HL-60 (cell line): ENCODE results near the gene YLPM1.
A peak's percentile ranks its signal among the peaks of the same experiment; 100 is the strongest.

Experiments
- DNase-seq, 2 experiments: peaks; one replicate each; pipeline ENCODE4 v3.0.0-alpha.2; 2010 to 2020; ENCODE audit warnings: low read depth in 1 of 2, low spot score in 1 of 2
- H3K27ac ChIP-seq: fragments of 250-450 bp; sonication (Bioruptor Pico); replicated peaks from 2 replicates; pipeline ENCODE4 v1.5.1; 2020; ENCODE audit warnings: mild to moderate bottlenecking, moderate library complexity
- H3K27me3 ChIP-seq: fragments of 250-450 bp; sonication (Bioruptor Pico); 2 replicates; pipeline ENCODE4 v1.5.1; 2021; ENCODE audit warnings: mild to moderate bottlenecking, moderate library complexity; ENCODE audit not compliant: insufficient read depth, poor library complexity, severe bottlenecking
- H3K4me3 ChIP-seq: replicated peaks from 2 replicates; pipeline ENCODE4 v1.5.1; 2011; ENCODE audit warnings: mild to moderate bottlenecking, control low read depth, low read length; ENCODE audit not compliant: insufficient read depth
- CTCF ChIP-seq: IDR thresholded peaks from one replicate; pipeline ENCODE4 v1.5.1; 2011; ENCODE audit warnings: low read length, control low read depth, inconsistent platforms; ENCODE audit not compliant: insufficient read depth
- GABPA ChIP-seq: IDR thresholded peaks from 2 replicates; pipeline ENCODE4 v1.6.1; 2012; ENCODE audit warnings: low read depth
- POLR2AphosphoS5 ChIP-seq: IDR thresholded peaks from 2 replicates; pipeline ENCODE4 v1.6.1; 2012; ENCODE audit warnings: low read depth
- REST ChIP-seq: IDR thresholded peaks from 2 replicates; pipeline ENCODE4 v1.6.1; 2012; ENCODE audit warnings: low read depth; ENCODE audit not compliant: insufficient replicate concordance
- SPI1 ChIP-seq: IDR thresholded peaks from 2 replicates; pipeline ENCODE4 v1.6.1; 2012; ENCODE audit warnings: low read depth, mild to moderate bottlenecking, borderline replicate concordance

Gene YLPM1

DNA sequence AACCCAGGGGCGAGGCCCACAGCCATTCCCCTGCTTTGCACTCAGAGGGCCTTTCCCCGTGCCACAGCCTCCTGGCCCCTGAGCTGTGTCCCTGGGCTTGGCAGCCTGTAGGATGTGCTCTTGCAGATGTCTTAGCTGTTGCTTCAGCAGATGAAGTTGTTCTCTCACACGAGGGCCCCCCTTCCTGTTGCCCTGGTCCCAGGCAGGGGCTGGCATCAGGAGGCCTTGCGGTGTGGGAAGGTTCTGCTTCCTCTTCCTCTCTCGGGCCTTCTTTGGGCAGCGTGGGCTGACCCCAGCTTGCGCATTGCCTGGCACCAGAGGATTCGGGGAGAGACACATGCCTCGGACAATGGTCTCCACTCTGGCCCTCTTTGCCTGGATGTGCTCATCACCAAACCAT, 100.2 kb downstream of the YLPM1 start:
- TF ChIP-seq SPI1 (no peak; the same call in 1 of the 2 replicates), CTCF (no peak)
- Histone ChIP-seq H3K4me3 (no peak overlapping the region), H3K27ac (no peak overlapping the region), H3K27me3 (no peaks in the 10 kb centered on the region)
- peak; percentile 55 to 62 for DNase-seq

- DNase-seq, result no peak
- H3K4me3 ChIP-seq, result no peak overlapping the region
- H3K27ac ChIP-seq, result no peak overlapping the region
- H3K27me3 ChIP-seq, result no peaks in the 10 kb centered on the region
- no peak for TF ChIP-seq GABPA
- TF ChIP-seq REST, result no peak
- no peak for TF ChIP-seq CTCF
- TF ChIP-seq SPI1, result no peak
- no peak for TF ChIP-seq POLR2AphosphoS5
These were observed 101.1 kb downstream of the YLPM1 start for GRCh38 chr14:74864198-74864597.

- Histone ChIP-seq H3K4me3 (no peak overlapping the region), H3K27me3 (no peaks in the 10 kb centered on the region), H3K27ac (no peak overlapping the region)
- TF ChIP-seq POLR2AphosphoS5 (no peak), CTCF (no peak), REST (no peak), GABPA (no peak), SPI1 (no peak)
- no peak for DNase-seq
These were observed 102.0 kb downstream of the YLPM1 start for GRCh38 chr14:74865156-74865555.

GRCh38 chr14:74866708-74867389, 103.7 kb downstream of the YLPM1 start:
- TF ChIP-seq REST (no peak), GABPA (no peak), CTCF (no peak), SPI1 (no peak), POLR2AphosphoS5 (no peak)

More at GRCh38 chr14:74866708-74867389, 103.7 kb downstream of the YLPM1 start:
- Histone ChIP-seq H3K4me3 (no peak overlapping the region), H3K27me3 (no peaks in the 10 kb centered on the region), H3K27ac (no peak overlapping the region)
- no peak for DNase-seq
